Small intestine (tissue), 7 donors: ENCODE data around the gene XPA. TPM values are rescaled to one million over a fixed set of nuclear protein-coding genes. Genes with fewer than 3 reads are reported as not detected.
A peak's percentile ranks its signal among the peaks of the same experiment; 100 is the strongest.

ENCODE experiments used
- DNase-seq, 2 donors: peaks; one replicate each; pipeline versions ENCODE4 v3.0.0 to v3.0.0-alpha.2; 2013
- FAIRE-seq: peaks from 2 replicates; lab custom pipeline; 2012; peaks lifted over from hg19 to GRCh38; lab: Jason Lieb, UNC
- H3K27ac ChIP-seq, 3 donors: one replicate each; pipeline ENCODE4 v1.5.1; 2013; ENCODE audit warnings: low read length in 2 of 3, mild to moderate bottlenecking in 2 of 3, control low read depth in 1 of 3, inconsistent platforms in 1 of 3, low read depth in 1 of 3, moderate library complexity in 1 of 3
- H3K27me3 ChIP-seq, 3 donors: one replicate each; pipeline ENCODE4 v1.6.1; 2013; ENCODE audit warnings: low read length in 3 of 3, inconsistent platforms in 1 of 3; ENCODE audit not compliant: control insufficient read depth in 3 of 3, insufficient read depth in 3 of 3
- H3K36me3 ChIP-seq, 3 donors: one replicate each; pipeline ENCODE4 v1.6.1; 2013; ENCODE audit warnings: low read length in 3 of 3, inconsistent platforms in 1 of 3, low read depth in 1 of 3, mild to moderate bottlenecking in 1 of 3, moderate library complexity in 1 of 3; ENCODE audit not compliant: control insufficient read depth in 3 of 3, insufficient read depth in 2 of 3
- H3K4me1 ChIP-seq, 3 donors: one replicate each; pipeline ENCODE4 v1.6.1; 2013; ENCODE audit warnings: low read length in 2 of 3, inconsistent platforms in 1 of 3, low read depth in 1 of 3, mild to moderate bottlenecking in 1 of 3, moderate library complexity in 1 of 3; ENCODE audit not compliant: control insufficient read depth in 3 of 3, insufficient read depth in 2 of 3
- H3K4me3 ChIP-seq, 3 donors: one replicate each; pipeline ENCODE4 v1.5.1; 2013; ENCODE audit warnings: low read length in 3 of 3, control low read depth in 1 of 3, inconsistent platforms in 1 of 3, low read depth in 1 of 3, mild to moderate bottlenecking in 1 of 3, moderate library complexity in 1 of 3
- H3K9me3 ChIP-seq, 2 donors: one replicate each; pipeline ENCODE4 v1.6.1; 2013; ENCODE audit warnings: low read depth in 1 of 2, low read length in 1 of 2; ENCODE audit not compliant: control insufficient read depth in 2 of 2, insufficient read depth in 1 of 2
- WGBS, 3 donors: extraction: QIAGEN DNeasy Blood & Tissue Kit; methylation state at CpG; one replicate each; pipeline ENCODE4 v1.1.7; 2013; 5-methylcytosine and 5-hydroxymethylcytosine counted together
- polyA plus RNA-seq, 4 donors: library from polyadenylated mRNA; stranded (reverse) in 3 of 4; unstranded in 1 of 4; fragments of 200-250 nt in 3 of 4; fragments of 120-200 nt in 1 of 4; gene quantifications; one replicate each; pipeline versions ENCODE4 v1.2.1 to v1.2.3, GENCODE V29; 2013
- donor health status: healthy with polysubstance abuse.
- donor health status: control.
- donor health status: control.
- donor health status: Bipolar disorder and iron deficiency.
- donor health status: healthy.

Gene XPA
- polyA plus RNA-seq, 4 donors: 15.4 to 24.4 (median 20.4) TPM

DNA sequence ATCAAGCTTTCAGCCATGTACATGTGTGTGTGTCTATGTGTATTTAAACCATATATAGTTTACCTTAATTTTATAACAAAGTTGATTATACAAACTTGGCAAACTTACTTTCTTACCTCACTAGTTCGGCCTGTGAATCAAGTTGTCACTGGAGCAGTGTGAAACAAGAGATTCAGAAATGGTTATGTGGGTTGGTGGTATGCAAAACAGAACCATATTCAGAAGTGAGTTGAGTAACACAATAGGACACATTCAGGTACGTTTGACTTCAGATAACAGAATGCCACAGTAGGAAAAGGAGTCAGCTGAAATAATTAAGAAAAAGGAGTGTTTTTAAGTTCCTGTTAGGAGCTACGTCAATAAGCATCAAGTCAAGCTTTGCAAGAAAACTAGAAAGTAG, 21.5 kb downstream of the XPA start:
- DNase-seq (no peak), FAIRE-seq (no peak)
- WGBS, 3 donors: 67 to 76% (median 75%) methylated on average over 3 of the region's 3 CpGs
- peaks cover 0 to 13% (median 0%) of the 10 kb centered on the region in 3 donors for H3K4me1 ChIP-seq
- no peaks in the 10 kb centered on the region for H3K9me3 ChIP-seq
- no peak overlapping the region for H3K4me3 ChIP-seq
- no peaks in the 10 kb centered on the region for H3K27me3 ChIP-seq
- no peak overlapping the region for H3K27ac ChIP-seq
- peaks cover 15 to 23% (median 20%) of the 10 kb centered on the region in 3 donors for H3K36me3 ChIP-seq

DNA sequence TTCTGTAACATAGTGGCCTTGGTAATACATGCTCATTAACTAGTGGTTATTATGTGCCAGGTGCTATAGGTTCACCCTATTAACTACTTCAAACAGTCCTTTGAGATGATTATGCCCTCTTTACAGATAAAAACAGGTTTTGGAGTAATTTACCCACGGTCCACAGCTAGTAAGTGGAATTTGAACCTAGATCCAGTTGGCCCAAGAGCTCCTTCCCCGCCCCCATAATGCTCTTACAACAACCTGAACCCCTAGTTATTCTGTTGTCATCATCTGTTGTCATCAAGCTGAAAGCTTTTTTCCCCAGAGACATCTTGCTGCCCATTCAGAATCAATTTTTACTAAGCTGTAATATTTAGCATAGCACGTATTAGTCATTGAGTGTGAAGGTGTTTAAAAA, 23.2 kb downstream of the XPA start:
- Histone ChIP-seq H3K4me3 (no peak overlapping the region), H3K27ac (no peak overlapping the region), H3K9me3 (no peaks in the 10 kb centered on the region), H3K36me3 (peaks cover 20 to 27% (median 23%) of the 10 kb centered on the region in 3 donors), H3K4me1 (peaks cover 0 to 13% (median 0%) of the 10 kb centered on the region in 3 donors), H3K27me3 (no peaks in the 10 kb centered on the region)
- DNase-seq (peak in 1 of 2 donors; percentile 32), FAIRE-seq (no peak)
- 50 to 76% (median 54%) methylated on average over 3 of the region's 3 CpGs for WGBS, 3 donors

DNA sequence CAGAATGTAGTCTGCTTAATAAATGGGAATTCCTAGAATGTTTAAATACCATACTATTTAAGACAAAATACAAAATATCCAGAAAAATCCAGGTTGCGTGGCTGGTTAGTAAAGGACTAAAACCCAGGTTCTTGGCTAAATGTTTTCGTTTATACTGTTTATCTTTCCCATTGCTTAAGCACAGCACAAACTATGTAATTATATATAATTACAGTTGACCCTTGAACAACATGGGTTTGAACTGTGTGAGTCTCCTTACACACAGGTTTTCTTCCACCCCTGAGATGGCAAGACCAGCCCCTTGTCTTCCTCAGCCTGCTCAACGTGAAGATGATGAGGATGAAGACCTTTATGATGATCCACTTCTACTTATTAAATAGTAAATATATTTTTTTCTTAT, 24.7 kb downstream of the XPA start:
- no peak overlapping the region for H3K27ac ChIP-seq
- no peaks in the 10 kb centered on the region for H3K27me3 ChIP-seq
- H3K4me3 ChIP-seq: no peak overlapping the region
- peaks cover 0 to 13% (median 0%) of the 10 kb centered on the region in 3 donors for H3K4me1 ChIP-seq
- no peaks in the 10 kb centered on the region for H3K9me3 ChIP-seq
- WGBS, 3 donors: 44 to 74% (median 63%) methylated on average over 3 of the region's 3 CpGs
- H3K36me3 ChIP-seq: peaks cover 18 to 27% (median 27%) of the 10 kb centered on the region in 3 donors
- FAIRE-seq (no peak), DNase-seq (peak in 1 of 2 donors; percentile 26)

DNA sequence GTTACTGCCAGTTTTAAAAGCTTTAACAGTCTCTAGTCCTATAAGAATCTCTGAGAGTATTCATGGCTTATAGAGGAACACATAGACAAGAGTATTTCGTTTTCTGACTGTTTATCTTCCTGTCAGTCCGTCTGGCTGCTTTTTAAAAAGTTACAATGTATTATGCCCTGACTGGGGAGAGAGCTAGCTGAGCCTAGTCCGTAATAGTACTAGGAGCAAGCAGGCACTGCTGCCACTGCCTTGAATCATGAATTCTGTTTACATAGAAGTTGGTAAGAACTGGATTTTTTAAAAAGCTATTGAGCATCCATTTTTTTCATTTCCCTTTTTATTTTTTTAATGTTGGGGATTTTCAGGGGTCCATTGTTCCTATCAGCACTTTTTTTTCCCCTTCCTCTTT, 26.6 kb downstream of the XPA start:
- WGBS, 3 donors: 72 to 88% (median 85%) methylated on average over 3 of the region's 3 CpGs
- Histone ChIP-seq H3K27me3 (no peaks in the 10 kb centered on the region), H3K4me1 (peaks cover 0 to 13% (median 0%) of the 10 kb centered on the region in 3 donors), H3K27ac (no peak overlapping the region), H3K9me3 (no peaks in the 10 kb centered on the region), H3K36me3 (peaks cover 16 to 32% (median 29%) of the 10 kb centered on the region in 3 donors), H3K4me3 (no peak overlapping the region)
- no peak for DNase-seq
- no peak for FAIRE-seq

DNA sequence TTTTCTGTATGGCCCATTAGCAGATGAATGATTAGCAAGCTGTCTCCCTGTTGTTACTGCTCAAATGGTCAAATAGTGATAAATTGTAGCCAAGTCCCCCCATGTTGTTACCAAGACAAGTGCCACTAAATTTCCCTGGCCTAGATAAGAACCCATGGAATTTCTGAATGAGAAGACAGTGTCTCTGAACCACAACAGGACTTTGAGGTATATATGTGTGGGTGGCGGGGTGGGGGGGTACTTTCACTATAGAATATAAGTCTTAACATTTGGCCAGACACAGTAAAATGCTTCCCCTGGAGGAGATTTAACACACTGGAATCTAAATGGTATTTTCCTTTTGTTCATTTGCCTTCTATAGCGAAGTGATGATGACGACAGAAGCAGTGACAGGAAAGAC, 28.7 kb downstream of the XPA start:
- FAIRE-seq (no peak), DNase-seq (no peak)
- H3K4me1 ChIP-seq: peaks cover 0 to 13% (median 0%) of the 10 kb centered on the region in 3 donors
- H3K9me3 ChIP-seq: no peaks in the 10 kb centered on the region
- H3K36me3 ChIP-seq: peaks cover 25 to 27% (median 26%) of the 10 kb centered on the region in 3 donors
- no peaks in the 10 kb centered on the region for H3K27me3 ChIP-seq
- H3K4me3 ChIP-seq: no peak overlapping the region
- WGBS, 3 donors: 95 to 96% (median 96%) methylated on average over 3 of the region's 3 CpGs
- no peak overlapping the region for H3K27ac ChIP-seq

DNA sequence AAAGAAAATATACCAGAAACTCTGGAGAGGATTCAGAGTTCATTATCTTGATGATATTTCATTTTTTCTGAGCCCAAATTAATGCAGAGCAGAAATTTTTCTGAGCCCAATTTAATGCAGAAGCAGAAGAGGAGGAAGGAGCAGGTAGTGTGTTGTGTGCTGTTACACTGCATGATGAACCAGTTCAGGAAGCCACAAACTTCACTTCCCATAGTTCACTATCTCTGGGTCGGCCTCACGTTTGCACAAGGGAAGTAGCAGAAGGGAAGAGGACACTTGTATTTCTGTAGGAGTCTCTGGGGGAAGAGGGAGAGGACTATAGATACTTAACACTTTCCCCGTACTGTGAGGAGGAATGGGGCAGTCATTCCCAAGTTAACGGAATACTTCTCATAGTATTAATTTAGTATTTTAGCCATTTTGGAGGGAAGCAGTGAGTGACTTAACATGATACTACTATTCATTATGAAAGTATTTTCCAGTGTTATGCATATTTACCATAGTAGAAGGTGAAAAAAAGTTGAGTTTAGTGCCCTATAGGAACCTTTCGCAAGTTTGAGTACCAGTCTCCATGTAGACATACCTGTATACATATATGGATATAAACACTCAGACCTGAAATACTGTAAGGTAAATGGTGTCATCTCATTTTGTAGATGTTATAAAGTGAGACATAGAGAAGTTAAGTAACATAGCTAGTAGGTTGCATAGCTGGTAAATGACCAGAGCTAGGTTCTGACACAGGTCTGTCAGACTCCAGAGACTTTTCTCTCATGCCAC, 30.0 kb downstream of the XPA start:
- Histone ChIP-seq H3K27me3 (no peaks in the 10 kb centered on the region), H3K27ac (no peak overlapping the region), H3K9me3 (no peaks in the 10 kb centered on the region), H3K4me3 (no peak overlapping the region), H3K4me1 (peaks cover 0 to 2% (median 0%) of the 10 kb centered on the region in 3 donors), H3K36me3 (peaks cover 21 to 27% (median 26%) of the 10 kb centered on the region in 3 donors)
- WGBS, 3 donors: 72 to 80% (median 75%) methylated on average over 5 of the region's 5 CpGs
- DNase-seq (no peak), FAIRE-seq (no peak)

DNA sequence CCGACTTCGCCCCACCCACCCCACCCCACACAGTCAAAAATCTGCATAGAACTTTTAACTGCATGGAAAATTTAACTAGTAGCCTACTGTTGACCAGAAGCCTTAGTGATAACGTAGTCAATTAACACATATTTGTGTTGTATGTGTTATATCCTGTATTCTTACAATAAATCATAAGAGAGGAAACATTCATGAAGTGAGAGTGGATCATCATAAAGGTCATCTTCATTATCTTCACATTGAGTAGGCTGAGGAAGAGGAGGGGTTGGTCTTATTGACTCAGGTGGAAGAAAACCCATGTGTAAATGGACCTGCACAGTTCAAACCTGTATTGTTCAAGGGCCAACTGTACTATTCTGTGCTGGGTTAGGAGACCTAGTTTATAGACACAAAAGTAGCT, 31.4 kb downstream of the XPA start:
- no peak overlapping the region for H3K4me3 ChIP-seq
- no peak for DNase-seq
- no peak overlapping the region for H3K27ac ChIP-seq
- H3K4me1 ChIP-seq: no peaks in the 10 kb centered on the region
- H3K9me3 ChIP-seq: no peaks in the 10 kb centered on the region
- peaks cover 18 to 27% (median 26%) of the 10 kb centered on the region in 3 donors for H3K36me3 ChIP-seq
- no peak for FAIRE-seq
- WGBS, 3 donors: 87 to 95% (median 95%) methylated on average over 3 of the region's 3 CpGs
- H3K27me3 ChIP-seq: no peaks in the 10 kb centered on the region

DNA sequence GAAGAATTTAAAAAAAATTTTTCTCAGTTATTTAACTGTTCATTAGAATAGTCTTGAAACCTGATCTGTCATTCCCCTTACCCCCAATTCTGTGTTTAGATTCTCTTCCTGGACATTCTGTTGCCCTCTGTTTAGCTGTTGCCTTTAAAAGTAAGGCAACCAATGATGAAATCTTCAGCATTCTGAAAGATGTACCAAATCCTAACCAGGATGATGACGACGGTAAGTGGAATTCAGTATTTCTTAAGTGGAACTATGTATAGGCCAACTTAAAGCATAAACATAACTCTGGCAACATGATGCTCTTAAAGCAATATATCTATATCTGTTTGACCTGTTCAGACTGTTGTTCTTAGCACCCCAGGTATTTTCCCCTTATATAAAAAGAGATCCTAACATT, 36.3 kb downstream of the XPA start:
- peaks cover 19 to 28% (median 24%) of the 10 kb centered on the region in 3 donors for H3K36me3 ChIP-seq
- H3K9me3 ChIP-seq: no peaks in the 10 kb centered on the region
- H3K27ac ChIP-seq: no peak overlapping the region
- DNase-seq: no peak
- H3K4me1 ChIP-seq: no peaks in the 10 kb centered on the region
- no peak overlapping the region for H3K4me3 ChIP-seq
- no peaks in the 10 kb centered on the region for H3K27me3 ChIP-seq
- no peak for FAIRE-seq
- 85 to 96% (median 95%) methylated on average over 2 of the region's 2 CpGs for WGBS, 3 donors
